ENCODE results near the gene RNF123. TPM values are rescaled to one million over a fixed set of nuclear protein-coding genes. Genes with fewer than 3 reads are reported as not detected.

Gene RNF123
- total RNA-seq, 4 donors from 2014 or later = 34.6 to 99.5 (median 52.1) TPM

GRCh38 chr3:49769286-49769915 is 80.0 kb downstream of the RNF123 start:
- DNase-seq = no peak
- WGBS, 2 donors (ENCODE audit: low coverage in 1 of 2) = 90 to 100% methylated on average over 2 to 3 of the region's 3 CpGs
- peaks cover 0 to 14% (median under 1%) of the 10 kb centered on the region in 4 donors for H3K4me1 ChIP-seq
- H3K36me3 ChIP-seq = no peaks in the 10 kb centered on the region
- intact Hi-C loops (cut with DNase I; ENCODE audit: low total_unique reads) (no loop called here), in situ Hi-C loops (cut with MboI; ENCODE audit: low pct_ligation_motif_present in 1 of 4, low pct_unique_long_range_greater_than_20kb in 1 of 4, low sequenced_read_pairs in 3 of 4) (no loop called here)
- no peak overlapping the region for H3K4me3 ChIP-seq
- no peaks in the 10 kb centered on the region for H3K9me3 ChIP-seq
- TF ChIP-seq EP300 (IDR thresholded peaks at IDR 0.05; ENCODE audit: low read depth) (no peak), CTCF (IDR thresholded peaks at IDR 0.05) (no peak), POLR2AphosphoS5 (IDR thresholded peaks at IDR 0.05) (no peak), POLR2A (IDR thresholded peaks at IDR 0.05) (no peak)
- no peaks in the 10 kb centered on the region for H3K27me3 ChIP-seq
- H3K27ac ChIP-seq = no peak overlapping the region

- H3K27ac ChIP-seq = no peak overlapping the region
- no peak for TF ChIP-seq POLR2AphosphoS5 (IDR thresholded peaks at IDR 0.05)
- no peak for TF ChIP-seq POLR2A (IDR thresholded peaks at IDR 0.05)
- no peak for TF ChIP-seq CTCF (IDR thresholded peaks at IDR 0.05)
- no peak for TF ChIP-seq EP300 (IDR thresholded peaks at IDR 0.05; ENCODE audit: low read depth)
- no peaks in the 10 kb centered on the region for H3K9me3 ChIP-seq
- no peaks in the 10 kb centered on the region for H3K36me3 ChIP-seq
- no peaks in the 10 kb centered on the region for H3K27me3 ChIP-seq
- peaks cover under 1 to 19% (median 4%) of the 10 kb centered on the region in 4 donors for H3K4me1 ChIP-seq
- in situ Hi-C loops (cut with MboI; ENCODE audit: low pct_ligation_motif_present in 1 of 4, low pct_unique_long_range_greater_than_20kb in 1 of 4, low sequenced_read_pairs in 3 of 4) (no loop called here), intact Hi-C loops (cut with DNase I; ENCODE audit: low total_unique reads) (no loop called here)
- no peak for DNase-seq
- H3K4me3 ChIP-seq = no peak overlapping the region
These were observed 80.6 kb downstream of the RNF123 start for GRCh38 chr3:49769926-49770325.

Small RNA genes lying within 50 kb of the gene (small RNA-seq; reads per million reads assigned to genes)
- 0 reads per million in 4 donors for gene AMIGO3
- 0 reads per million in 4 donors for gene COX6CP14

Other genes with a start within 250 kb of the RNF123 start
- gene DAG1, start 219.3 kb upstream of the RNF123 start, total RNA-seq = 10 to 100 TPM; 53.7 to 90.1 (median 55.7) TPM
- under 1 TPM in 3 of 4 donors, not detected in 1; under 0.01 to 0.32 (median 0.27) TPM for gene BSN, start 135.1 kb upstream of the RNF123 start, total RNA-seq
- gene APEH, start 15.2 kb upstream of the RNF123 start, total RNA-seq = 100 to 1,000 TPM in 3 of 4 donors, 10 to 100 TPM in 1; 53.9 to 151 (median 116) TPM
- gene MST1, start 83 bp upstream of the RNF123 start, total RNA-seq = 100 to 1,000 TPM in 1 of 4 donors, 10 to 100 TPM in 3; 12.2 to 116 (median 15.1) TPM
- under 1 TPM in 2 of 4 donors, not detected in 2; 0.68 to 0.79 TPM for gene AMIGO3, start 30.1 kb downstream of the RNF123 start, total RNA-seq
- 10 to 100 TPM; 37.2 to 53.9 (median 44.2) TPM for gene GMPPB, start 34.4 kb downstream of the RNF123 start, total RNA-seq
- 10 to 100 TPM; 20.5 to 40.7 (median 39.7) TPM for gene IP6K1, start 97.0 kb downstream of the RNF123 start, total RNA-seq
- not detected for gene CDHR4, start 110.3 kb downstream of the RNF123 start, total RNA-seq
- gene INKA1, start 113.7 kb downstream of the RNF123 start, total RNA-seq = 1 to 10 TPM in 2 of 4 donors, not detected in 2; 1.4 to 1.5 TPM
- 100 to 1,000 TPM in 1 of 4 donors, 10 to 100 TPM in 3; 77.5 to 112 (median 94.0) TPM for gene UBA7, start 124.4 kb downstream of the RNF123 start, total RNA-seq
- 1 to 10 TPM; 1.2 to 1.7 (median 1.6) TPM for gene TRAIP, start 167.0 kb downstream of the RNF123 start, total RNA-seq
- gene CAMKV, start 180.3 kb downstream of the RNF123 start, total RNA-seq = under 1 TPM in 1 of 4 donors, not detected in 3; 0.14 TPM
- gene MST1R, start 214.3 kb downstream of the RNF123 start, total RNA-seq = 100 to 1,000 TPM in 3 of 4 donors, 10 to 100 TPM in 1; 92.8 to 323 (median 138) TPM
- 10 to 100 TPM in 1 of 4 donors, 1 to 10 TPM in 2, under 1 TPM in 1; 0.80 to 10.5 (median 8.7) TPM for gene MON1A, start 240.3 kb downstream of the RNF123 start, total RNA-seq

Measured in transverse colon (tissue), 4 donors.